Endothelial cell of umbilical vein (primary cell): ENCODE measurements around the gene ZNF689. TPM values are rescaled to one million over a fixed set of nuclear protein-coding genes. Genes with fewer than 3 reads are reported as not detected.
A peak's percentile ranks its signal among the peaks of the same experiment; 100 is the strongest.

Source experiments
- BruUV-seq: library from RNA; stranded (reverse); fragments of 400-500 nt; replicated peaks from 2 replicates; lab custom pipeline; 2021; lab: Mats Ljungman, UMichigan
- CTCF ChIA-PET: fragments of 300-600, 350-600 bp; sonication (Branson Sonifier 250); formaldehyde crosslinking; loops from one replicate; lab custom pipeline; 2021; ENCODE audit warnings: antibody characterized with exemption, inconsistent platforms; lab: Charles Lee
- POLR2A ChIA-PET: fragments of 300-600, 350-600 bp; sonication (Branson Sonifier 250); formaldehyde crosslinking; loops from one replicate; lab custom pipeline; 2021; ENCODE audit warnings: antibody characterized with exemption, inconsistent platforms; lab: Charles Lee
- DNase-seq: peaks from one replicate; pipeline ENCODE4 v3.0.0-alpha.2; 2011; ENCODE audit warnings: low read depth, low spot score
- FAIRE-seq: peaks from 2 replicates; lab custom pipeline; 2011; peaks lifted over from hg19 to GRCh38; lab: Jason Lieb, UNC
- H2AFZ ChIP-seq: 2 replicates; pipeline ENCODE4 v1.6.0; 2012; ENCODE audit warnings: low read depth, low read length, control low read depth, inconsistent platforms
- H3K27ac ChIP-seq: 2 replicates; pipeline ENCODE4 v1.5.1; 2011; ENCODE audit warnings: low read depth, mild to moderate bottlenecking, control low read depth, low read length, moderate library complexity; ENCODE audit not compliant: insufficient read depth
- H3K27me3 ChIP-seq, 2 experiments: 2 replicates each; pipeline versions ENCODE4 v1.6.0 to v1.6.1; 2011; ENCODE audit warnings: low read length in 2 of 2, mixed read lengths in 1 of 2; ENCODE audit not compliant: control insufficient read depth in 2 of 2, insufficient read depth in 2 of 2
- H3K36me3 ChIP-seq, 2 experiments: 2 replicates in 1 of 2; 3 replicates in 1 of 2; pipeline ENCODE4 v1.5.1; 2011; ENCODE audit warnings: low read length in 2 of 2, mild to moderate bottlenecking in 1 of 2, moderate library complexity in 1 of 2; ENCODE audit not compliant: control insufficient read depth in 2 of 2, insufficient read depth in 2 of 2; ENCODE audit errors: extremely low read depth in 1 of 2
- H3K4me1 ChIP-seq: 3 replicates; pipeline ENCODE4 v1.5.1; 2011; ENCODE audit warnings: mild to moderate bottlenecking, low read length; ENCODE audit not compliant: control insufficient read depth, insufficient read depth; ENCODE audit errors: extremely low read depth
- H3K4me2 ChIP-seq: 2 replicates; pipeline ENCODE4 v1.6.1; 2011; ENCODE audit warnings: low read length, control low read depth, mixed read lengths; ENCODE audit not compliant: insufficient read depth
- H3K4me3 ChIP-seq, 3 experiments: fragments of 200-600 bp in 1 of 3; sonication (generic), shearing (Covaris generic) in 1 of 3; replicated peaks in 1 of 3; 2 replicates each; pipeline ENCODE4 v1.5.1; 2011 to 2016; ENCODE audit warnings: control low read depth in 3 of 3, low read length in 3 of 3, mild to moderate bottlenecking in 2 of 3, inconsistent platforms in 1 of 3, low read depth in 1 of 3, moderate library complexity in 1 of 3; ENCODE audit not compliant: insufficient read depth in 1 of 3
- H3K79me2 ChIP-seq: 2 replicates; pipeline ENCODE4 v1.6.0; 2012; ENCODE audit warnings: low read length, inconsistent platforms; ENCODE audit not compliant: control insufficient read depth, insufficient read depth
- H3K9ac ChIP-seq: replicated peaks from 2 replicates; pipeline ENCODE3; 2011; ENCODE audit warnings: low read length, control low read depth; ENCODE audit not compliant: insufficient read depth; ENCODE audit errors: extremely low read depth
- H3K9me1 ChIP-seq: replicated peaks from 3 replicates; pipeline ENCODE4 v1.6.0; 2011; ENCODE audit warnings: mild to moderate bottlenecking, low read length; ENCODE audit not compliant: control insufficient read depth, insufficient read depth; ENCODE audit errors: extremely low read depth
- H3K9me3 ChIP-seq: replicated peaks from 2 replicates; pipeline ENCODE4 v1.5.1; 2012; ENCODE audit warnings: low read length, inconsistent platforms; ENCODE audit not compliant: control insufficient read depth, insufficient read depth
- H4K20me1 ChIP-seq: replicated peaks from 2 replicates; pipeline ENCODE3; 2011; ENCODE audit warnings: mild to moderate bottlenecking, low read length; ENCODE audit not compliant: control insufficient read depth, insufficient read depth; ENCODE audit errors: extremely low read depth
- EZH2 ChIP-seq: IDR thresholded peaks from 2 replicates; pipeline ENCODE4 v1.6.1; 2012; ENCODE audit warnings: borderline replicate concordance, low read depth, mild to moderate bottlenecking, moderate library complexity, low read length, inconsistent platforms; ENCODE audit not compliant: severe bottlenecking
- FOS ChIP-seq: IDR thresholded peaks from 2 replicates; pipeline ENCODE4 v1.6.1; 2011; ENCODE audit warnings: mild to moderate bottlenecking, low read length, moderate library complexity, borderline replicate concordance; ENCODE audit not compliant: insufficient read depth
- GATA2 ChIP-seq: IDR thresholded peaks from 2 replicates; pipeline ENCODE4 v1.7.0; 2011; ENCODE audit warnings: low read depth, mild to moderate bottlenecking, moderate library complexity, mixed read lengths, low read length; ENCODE audit not compliant: insufficient read length, insufficient read depth
- JUN ChIP-seq: IDR thresholded peaks from 2 replicates; pipeline ENCODE4 v1.6.1; 2011; ENCODE audit warnings: borderline replicate concordance, low read depth; ENCODE audit not compliant: insufficient read length, insufficient read depth
- MYC ChIP-seq: IDR thresholded peaks from one replicate; pipeline ENCODE4 v1.6.1; 2011; ENCODE audit warnings: mild to moderate bottlenecking, low read depth, low read length
- POLR2A ChIP-seq: IDR thresholded peaks from 2 replicates; pipeline ENCODE4 v1.6.1; 2012; ENCODE audit warnings: low read depth, mild to moderate bottlenecking, control low read depth, low read length
- POLR2AphosphoS5 ChIP-seq: IDR thresholded peaks from 2 replicates; pipeline ENCODE4 v1.6.1; 2012; ENCODE audit warnings: low read depth, mild to moderate bottlenecking, control low read depth, low read length, moderate library complexity; ENCODE audit not compliant: insufficient read depth
- dilution Hi-C: fragments of 300-500 bp; cut with MboI; formaldehyde crosslinking; loops from one replicate; pipeline ENCODE4 v1.15.0; 2019; ENCODE audit warnings: low sequenced_read_pairs; ENCODE audit not compliant: extremely low pct_ligation_motif_present
- intact Hi-C: fragments of 100-400 bp; cut with micrococcal nuclease; formaldehyde crosslinking; loops from one replicate; pipeline ENCODE4 v1.10.0; 2022
- polyA plus RNA-seq, 4 experiments: library from polyadenylated mRNA; depleted of rRNA in 3 of 4; stranded (reverse) in 3 of 4; unstranded in 1 of 4; fragments of >200 nt; gene quantifications; 2 replicates each; pipeline versions ENCODE4 v1.2.1 to v1.2.3, GENCODE V29; 2011 to 2012; ENCODE audit warnings: missing spikeins in 1 of 4
- total RNA-seq: library from RNA; stranded (reverse); gene quantifications from 2 replicates; pipeline ENCODE4 v1.2.3, GENCODE V29; 2021
- TF ChIP-seq, protein P1 (sequence below), 2 donors: IDR thresholded peaks; 1 replicate in 1 of 2; 2 replicates in 1 of 2; pipeline ENCODE4 v1.5.1; 2011; ENCODE audit warnings: low read length in 2 of 2, mild to moderate bottlenecking in 2 of 2, moderate library complexity in 2 of 2, control low read depth in 1 of 2, inconsistent platforms in 1 of 2, low read depth in 1 of 2; ENCODE audit not compliant: insufficient read depth in 1 of 2; ENCODE audit errors: extremely low read depth in 1 of 2
- TF ChIP-seq, protein P2 (sequence below): IDR thresholded peaks from 2 replicates; pipeline ENCODE4 v1.6.1; 2011; ENCODE audit not compliant: insufficient read depth, insufficient read length

Gene ZNF689
- total and polyA plus RNA-seq, 2 donors (not counting 3 experiments of a cell fraction or from before 2014, with no cell fraction given) = 7.5 to 8.4 TPM

DNA sequence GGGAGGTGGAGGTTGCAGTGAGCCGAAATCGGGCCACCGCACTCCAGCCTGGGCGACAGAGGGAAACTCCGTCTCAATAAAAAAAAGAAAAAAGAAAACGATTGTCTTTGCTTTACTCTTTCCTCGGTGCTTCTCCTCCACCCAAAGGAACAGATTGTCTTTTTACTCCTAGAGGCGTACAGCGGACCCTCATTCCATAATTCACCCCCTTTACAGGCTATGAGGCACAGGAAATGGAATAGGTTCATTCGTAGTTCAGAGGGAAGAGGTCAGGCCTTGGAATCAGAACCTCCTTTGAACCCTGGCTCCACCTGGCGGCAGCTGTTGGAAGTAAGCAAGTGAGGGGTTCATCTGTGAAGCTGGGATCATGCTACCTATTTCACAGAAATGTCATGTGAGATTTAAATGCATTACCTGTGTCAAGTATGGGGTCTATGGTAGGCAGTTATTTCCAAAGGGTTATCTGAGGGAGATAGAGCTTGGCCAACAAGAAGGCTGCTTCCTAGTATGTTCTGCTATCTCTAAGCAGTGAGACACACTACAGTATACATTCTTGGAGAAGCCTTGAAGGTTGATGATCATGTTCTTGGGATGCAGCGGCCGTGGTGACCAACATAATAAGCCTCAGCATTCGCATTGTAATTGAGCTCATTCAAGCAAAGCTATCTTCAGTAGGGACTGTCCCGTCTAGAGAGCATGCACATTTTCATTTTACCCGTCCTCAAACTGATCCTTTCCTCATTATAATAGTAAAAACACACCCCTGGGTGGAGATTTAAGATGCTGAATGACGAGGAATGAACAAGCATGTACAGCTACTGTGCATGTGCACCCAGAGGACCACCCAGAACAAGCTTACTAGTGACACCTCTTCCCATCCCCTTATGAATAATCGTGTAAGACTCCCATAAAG lies 18.7 kb upstream of the ZNF689 start:
- Histone ChIP-seq H3K4me2 (peak overlapping the region; percentile 55), H3K27me3 (peaks cover 2% of the 10 kb centered on the region in 2 experiments), H3K9me1 (no peaks in the 10 kb centered on the region), H3K36me3 (no peaks in the 10 kb centered on the region), H3K4me3 (peak overlapping the region in 1 of 3 experiments; percentile 27), H3K9me3 (no peaks in the 10 kb centered on the region), H3K9ac (no peak overlapping the region), H3K79me2 (no peaks in the 10 kb centered on the region), H3K4me1 (peaks cover 3% of the 10 kb centered on the region), H3K27ac (no peak overlapping the region), H4K20me1 (no peaks in the 10 kb centered on the region), H2AFZ (peak overlapping the region; percentile 75)
- POLR2A ChIA-PET = no interaction called here
- dilution Hi-C loops = no loop called here
- peak; percentile 77 for DNase-seq
- no peak for TF ChIP-seq GATA2
- TF ChIP-seq, protein P1, sequence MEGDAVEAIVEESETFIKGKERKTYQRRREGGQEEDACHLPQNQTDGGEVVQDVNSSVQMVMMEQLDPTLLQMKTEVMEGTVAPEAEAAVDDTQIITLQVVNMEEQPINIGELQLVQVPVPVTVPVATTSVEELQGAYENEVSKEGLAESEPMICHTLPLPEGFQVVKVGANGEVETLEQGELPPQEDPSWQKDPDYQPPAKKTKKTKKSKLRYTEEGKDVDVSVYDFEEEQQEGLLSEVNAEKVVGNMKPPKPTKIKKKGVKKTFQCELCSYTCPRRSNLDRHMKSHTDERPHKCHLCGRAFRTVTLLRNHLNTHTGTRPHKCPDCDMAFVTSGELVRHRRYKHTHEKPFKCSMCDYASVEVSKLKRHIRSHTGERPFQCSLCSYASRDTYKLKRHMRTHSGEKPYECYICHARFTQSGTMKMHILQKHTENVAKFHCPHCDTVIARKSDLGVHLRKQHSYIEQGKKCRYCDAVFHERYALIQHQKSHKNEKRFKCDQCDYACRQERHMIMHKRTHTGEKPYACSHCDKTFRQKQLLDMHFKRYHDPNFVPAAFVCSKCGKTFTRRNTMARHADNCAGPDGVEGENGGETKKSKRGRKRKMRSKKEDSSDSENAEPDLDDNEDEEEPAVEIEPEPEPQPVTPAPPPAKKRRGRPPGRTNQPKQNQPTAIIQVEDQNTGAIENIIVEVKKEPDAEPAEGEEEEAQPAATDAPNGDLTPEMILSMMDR (IDR thresholded peaks at IDR 0.05; ENCODE audit: extremely low read depth in 1 of 2, insufficient read depth in 1 of 2, low read depth in 1 of 2, low read length in 2 of 2) = peak; percentile 85 to 91
- CTCF ChIA-PET = interaction anchor here (0.6 to 2.2 kb wide), 23 partner anchors 9 to 686 kb away, joined by 3 to 16 read pairs (median 4); partner anchors contain the start of genes DCTPP1, GDPD3, PRR14 and TBX6
- no TSS peak for BruUV-seq
- peak; percentile 96 for FAIRE-seq
- intact Hi-C loops = loop anchor here (1.0 to 2.0 kb wide), 3 partner anchors 180 to 538 kb away; partner anchors contain the start of genes DCTPP1 and TBX6

DNA sequence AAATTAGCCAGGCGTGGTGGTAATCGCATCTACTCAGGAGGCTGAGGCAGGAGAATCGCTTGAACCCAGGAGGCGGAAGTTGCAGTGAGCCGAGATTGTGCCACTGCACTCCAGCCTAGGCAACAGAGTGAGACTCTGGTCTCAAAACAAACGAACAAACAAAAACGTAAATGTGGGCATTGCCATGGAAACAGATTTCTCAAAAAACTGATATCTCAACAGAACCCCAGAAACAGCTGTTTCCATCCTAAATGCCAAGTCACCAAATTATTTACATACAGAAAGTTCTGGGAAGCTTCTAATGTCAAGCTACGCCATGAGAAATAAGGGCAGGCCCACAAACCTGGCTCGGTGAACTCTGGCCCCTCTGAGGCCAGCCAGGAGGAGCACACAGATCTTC lies 16.0 kb upstream of the ZNF689 start:
- H3K4me3 ChIP-seq = no peak overlapping the region
- TF ChIP-seq POLR2AphosphoS5 (no peak), POLR2A (no peak), JUN (no peak), FOS (no peak), EZH2 (no peak), GATA2 (no peak), MYC (no peak)
- TF ChIP-seq, protein P2, sequence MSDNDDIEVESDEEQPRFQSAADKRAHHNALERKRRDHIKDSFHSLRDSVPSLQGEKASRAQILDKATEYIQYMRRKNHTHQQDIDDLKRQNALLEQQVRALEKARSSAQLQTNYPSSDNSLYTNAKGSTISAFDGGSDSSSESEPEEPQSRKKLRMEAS = no peak
- TF ChIP-seq, protein P1 (IDR thresholded peaks at IDR 0.05; ENCODE audit: extremely low read depth in 1 of 2, insufficient read depth in 1 of 2, low read depth in 1 of 2, low read length in 2 of 2) = no peak
- no peaks in the 10 kb centered on the region for H3K4me1 ChIP-seq
- ChIA-PET POLR2A (no interaction called here), CTCF (interaction anchor here (0.6 to 1.9 kb wide), 6 partner anchors 11 to 1740 kb away, joined by 3 to 9 read pairs (median 3); no protein-coding TSS in a partner anchor)
- H2AFZ ChIP-seq = no peak overlapping the region
- no peaks in the 10 kb centered on the region for H3K36me3 ChIP-seq
- intact Hi-C loops (no loop called here), dilution Hi-C loops (no loop called here)
- no peaks in the 10 kb centered on the region for H3K9me1 ChIP-seq
- H4K20me1 ChIP-seq = no peaks in the 10 kb centered on the region
- no TSS peak for BruUV-seq
- no peak overlapping the region for H3K27ac ChIP-seq
- H3K9me3 ChIP-seq = no peaks in the 10 kb centered on the region
- H3K4me2 ChIP-seq = no peak overlapping the region
- DNase-seq (no peak), FAIRE-seq (no peak)
- H3K27me3 ChIP-seq = peaks cover 9 to 12% of the 10 kb centered on the region in 2 experiments
- H3K79me2 ChIP-seq = no peaks in the 10 kb centered on the region
- no peak overlapping the region for H3K9ac ChIP-seq
